Progenitor cell of endocrine pancreas (in vitro differentiated cells): ENCODE data around the gene ASAP3. TPM values are rescaled to one million over a fixed set of nuclear protein-coding genes. Genes with fewer than 3 reads are reported as not detected.

ENCODE experiments used
- DNase-seq: peaks from one replicate; pipeline ENCODE4 v3.0.0; 2021; ENCODE audit warnings: low spot score; ENCODE audit not compliant: unreplicated experiment
- H3K27ac Mint-ChIP-seq: 2 replicates; pipeline ENCODE4 v1.8.0; 2021; ENCODE audit warnings: mild to moderate bottlenecking, moderate library complexity, mixed read lengths
- H3K27me3 Mint-ChIP-seq: 2 replicates; pipeline ENCODE4 v1.8.0; 2021; ENCODE audit warnings: mixed read lengths
- H3K36me3 Mint-ChIP-seq: 2 replicates; pipeline ENCODE4 v1.8.0; 2022; ENCODE audit warnings: mixed read lengths; ENCODE audit not compliant: insufficient read depth
- H3K4me1 Mint-ChIP-seq: 2 replicates; pipeline ENCODE4 v1.8.0; 2021; ENCODE audit warnings: low read depth, mixed read lengths
- H3K4me3 Mint-ChIP-seq: 2 replicates; pipeline ENCODE4 v1.8.0; 2021; ENCODE audit warnings: low read depth, mild to moderate bottlenecking, moderate library complexity, mixed read lengths
- H3K9me3 Mint-ChIP-seq: 2 replicates; pipeline ENCODE4 v1.8.0; 2021; ENCODE audit warnings: low read depth, mixed read lengths
- CTCF ChIP-seq: fragments of 200-600 bp; sonication (generic); IDR thresholded peaks from one replicate; pipeline ENCODE4 v1.5.0; 2021; ENCODE audit warnings: antibody characterized with exemption, mild to moderate bottlenecking; ENCODE audit not compliant: unreplicated experiment
- total RNA-seq: library from RNA; stranded (reverse); gene quantifications from 2 replicates; pipeline ENCODE4 v1.2.1, GENCODE V29; 2021

The ASAP3 gene
- total RNA-seq, 1 donor from 2014 or later, result 67.8 TPM

- TF ChIP-seq CTCF, result no peak
- no peak for DNase-seq
- Mint-ChIP-seq H3K36me3 (peaks cover 11% of the 10 kb centered on the region), H3K27me3 (no peaks in the 10 kb centered on the region), H3K9me3 (no peaks in the 10 kb centered on the region), H3K4me3 (no peak overlapping the region), H3K4me1 (peaks cover 1% of the 10 kb centered on the region), H3K27ac (no peak overlapping the region)
Measured at GRCh38 chr1:23399229-23399628, 84.8 kb downstream of the ASAP3 start.

GRCh38 chr1:23397908-23398307, 86.1 kb downstream of the ASAP3 start:
- Mint-ChIP-seq H3K27ac (no peak overlapping the region), H3K27me3 (no peaks in the 10 kb centered on the region), H3K4me3 (no peak overlapping the region), H3K36me3 (peaks cover 11% of the 10 kb centered on the region), H3K9me3 (no peaks in the 10 kb centered on the region), H3K4me1 (no peaks in the 10 kb centered on the region)
- DNase-seq, result no peak
- TF ChIP-seq CTCF, result no peak

GRCh38 chr1:23396380-23396779, 87.6 kb downstream of the ASAP3 start:
- DNase-seq, result no peak
- no peak overlapping the region for H3K4me3 Mint-ChIP-seq
- H3K4me1 Mint-ChIP-seq, result no peaks in the 10 kb centered on the region
- no peak overlapping the region for H3K27ac Mint-ChIP-seq
- no peak for TF ChIP-seq CTCF
- peaks cover 9% of the 10 kb centered on the region for H3K36me3 Mint-ChIP-seq
- no peaks in the 10 kb centered on the region for H3K9me3 Mint-ChIP-seq
- no peaks in the 10 kb centered on the region for H3K27me3 Mint-ChIP-seq

GRCh38 chr1:23395849-23396248, 88.1 kb downstream of the ASAP3 start:
- TF ChIP-seq CTCF, result no peak
- H3K4me1 Mint-ChIP-seq, result no peaks in the 10 kb centered on the region
- no peak for DNase-seq

GRCh38 chr1:23395154-23395724, 88.7 kb downstream of the ASAP3 start:
- no peak for TF ChIP-seq CTCF
- H3K9me3 Mint-ChIP-seq, result no peaks in the 10 kb centered on the region
- no peaks in the 10 kb centered on the region for H3K27me3 Mint-ChIP-seq
- H3K4me3 Mint-ChIP-seq, result no peak overlapping the region
- H3K4me1 Mint-ChIP-seq, result no peaks in the 10 kb centered on the region
- no peak overlapping the region for H3K27ac Mint-ChIP-seq
- DNase-seq, result no peak
- H3K36me3 Mint-ChIP-seq, result peaks cover 8% of the 10 kb centered on the region

More at GRCh38 chr1:23395849-23396248, 88.1 kb downstream of the ASAP3 start:
- H3K4me3 Mint-ChIP-seq, result no peak overlapping the region
- H3K27me3 Mint-ChIP-seq, result no peaks in the 10 kb centered on the region
- H3K27ac Mint-ChIP-seq, result no peak overlapping the region
- peaks cover 9% of the 10 kb centered on the region for H3K36me3 Mint-ChIP-seq
- no peaks in the 10 kb centered on the region for H3K9me3 Mint-ChIP-seq
